GM18498 (cell line): Measurements from ENCODE around the gene FEZ2.
A peak's percentile ranks its signal among the peaks of the same experiment; 100 is the strongest.

Source experiments
- ATAC-seq: cut with Tn5 transposase; IDR thresholded peaks from one replicate; pipeline ENCODE4 v1.9.1; 2021; ENCODE audit warnings: mild to moderate bottlenecking, moderate library complexity; ENCODE audit not compliant: unreplicated experiment

The FEZ2 gene

DNA sequence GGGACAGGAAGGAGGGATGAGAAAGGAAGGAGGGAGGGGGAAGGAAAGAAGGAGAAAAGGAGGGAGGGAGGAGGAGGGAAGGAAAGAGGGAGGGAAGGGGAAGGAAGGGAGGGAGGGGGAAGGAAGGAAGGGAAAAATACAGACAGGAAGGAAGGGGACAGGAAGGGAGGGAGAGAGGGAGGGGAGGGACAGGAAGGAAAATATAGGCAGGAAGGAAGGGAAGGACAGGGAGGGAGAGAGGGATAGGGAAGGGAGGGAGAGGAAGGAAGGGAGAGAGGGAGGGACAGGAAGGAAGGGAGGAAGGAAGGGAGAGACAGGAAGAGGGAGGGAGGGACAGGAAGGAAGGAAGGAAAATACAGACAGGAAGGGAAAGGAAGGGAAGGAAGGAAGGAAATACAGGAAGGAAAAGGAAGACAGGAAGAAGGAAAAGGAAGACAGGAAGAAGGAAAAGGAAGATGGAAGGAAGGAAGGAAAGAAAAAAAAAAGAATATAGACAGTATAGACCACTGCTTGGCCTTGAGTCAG lies 63.6 kb downstream of the FEZ2 start:
- no peak for ATAC-seq

DNA sequence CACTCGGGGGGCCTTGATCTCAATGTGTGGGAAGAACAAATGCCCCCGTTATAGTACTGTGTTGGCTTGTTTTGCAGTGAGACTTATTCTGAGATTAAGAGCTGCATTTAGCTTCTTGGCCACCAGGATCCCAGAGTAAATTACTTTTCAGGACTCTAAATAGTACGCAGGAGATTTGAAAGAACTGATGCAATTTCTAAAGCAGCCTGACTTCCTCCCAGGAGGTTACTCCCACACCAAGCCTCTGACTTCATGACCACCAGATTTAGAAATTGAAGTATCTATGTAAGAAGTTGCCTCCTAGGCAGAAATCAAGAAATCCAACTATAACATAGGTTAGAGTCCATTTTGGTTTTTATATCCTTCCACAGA lies 67.0 kb downstream of the FEZ2 start:
- ATAC-seq, result no peak

DNA sequence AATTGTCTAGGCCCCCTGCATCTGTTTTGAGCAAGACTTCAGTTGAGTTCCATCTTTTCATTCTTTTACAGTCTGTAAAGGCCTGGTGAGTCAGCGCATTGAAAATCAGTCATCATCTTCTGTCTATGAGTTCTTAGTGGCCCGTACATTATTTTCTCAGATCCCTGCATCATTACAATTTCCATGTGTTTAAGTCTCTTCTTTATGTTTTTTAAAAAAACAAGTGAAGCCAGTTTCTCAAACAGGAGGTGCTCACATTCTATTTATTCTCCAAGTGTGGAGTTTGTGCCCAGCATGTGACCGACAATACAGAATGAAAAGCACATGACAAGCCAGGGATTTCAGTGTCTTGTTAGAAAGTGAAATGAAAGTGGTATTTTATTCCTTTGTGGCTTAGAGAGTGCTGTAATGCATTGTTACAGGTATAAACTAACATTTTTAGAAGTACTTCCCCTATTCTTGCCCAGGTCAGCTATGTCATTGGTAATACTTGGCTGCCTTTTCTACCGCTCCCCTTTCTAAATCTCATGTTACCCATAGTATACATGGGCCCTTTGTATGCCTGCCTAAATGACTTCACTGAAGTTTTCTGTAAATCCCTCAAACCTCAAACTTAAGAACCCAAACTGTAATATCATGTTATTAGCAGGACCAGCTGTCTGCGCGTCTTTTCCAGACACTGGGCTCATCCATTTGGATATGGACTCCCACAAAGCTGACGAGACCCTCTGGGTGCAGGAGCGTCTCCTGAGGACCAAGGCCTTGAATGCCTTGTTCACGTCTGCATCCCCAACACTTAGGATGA lies 67.6 kb downstream of the FEZ2 start:
- peak; percentile 65 for ATAC-seq

DNA sequence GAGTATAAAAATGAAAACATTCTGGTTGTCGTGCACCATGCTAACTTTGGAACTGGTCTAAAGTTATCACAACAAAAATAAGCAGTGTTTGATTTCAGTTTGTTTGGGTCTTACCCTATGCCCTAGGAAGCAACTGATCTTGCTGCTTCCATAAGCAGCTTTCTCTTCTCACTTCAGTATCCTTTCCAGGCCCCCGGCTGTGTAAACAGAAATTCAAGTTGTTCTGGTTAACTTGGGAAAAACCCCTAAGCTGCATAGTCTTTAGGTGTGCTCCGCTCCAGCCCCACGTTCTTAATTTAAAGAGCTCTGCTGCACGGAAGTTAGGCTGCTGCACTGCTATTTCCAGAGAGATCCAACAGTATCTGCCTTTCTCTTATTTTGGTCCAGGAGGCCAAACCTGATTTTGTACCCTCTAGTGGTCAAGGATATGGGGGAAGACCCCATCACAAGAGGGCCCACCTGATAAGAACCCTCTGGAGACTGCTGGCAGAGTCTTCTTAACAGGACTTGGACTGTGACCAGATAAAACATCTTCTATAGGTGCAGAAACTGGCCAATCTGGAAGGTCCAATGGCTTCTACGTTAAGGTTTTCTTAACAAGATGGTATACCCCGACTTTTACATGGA lies 69.1 kb downstream of the FEZ2 start:
- ATAC-seq, result no peak

DNA sequence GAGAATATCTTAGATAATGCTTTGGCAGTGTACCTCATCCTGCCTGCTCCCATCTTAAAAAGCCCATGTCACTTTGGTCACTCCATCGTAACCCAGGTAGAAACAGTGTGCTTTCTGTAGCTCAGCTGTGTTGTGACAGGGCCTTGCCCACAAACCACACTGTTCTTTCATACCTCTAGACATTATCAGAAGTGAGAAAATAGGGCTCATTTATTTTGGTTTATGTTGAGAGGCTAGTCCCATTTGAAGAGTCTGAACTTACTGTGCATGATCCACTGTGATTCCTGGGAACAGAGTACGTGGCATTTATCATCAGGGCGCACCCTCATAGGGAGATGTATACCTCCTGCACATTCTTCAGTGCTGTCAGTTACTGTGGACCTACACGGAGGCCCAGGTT lies 69.7 kb downstream of the FEZ2 start:
- ATAC-seq, result peak; percentile 89

DNA sequence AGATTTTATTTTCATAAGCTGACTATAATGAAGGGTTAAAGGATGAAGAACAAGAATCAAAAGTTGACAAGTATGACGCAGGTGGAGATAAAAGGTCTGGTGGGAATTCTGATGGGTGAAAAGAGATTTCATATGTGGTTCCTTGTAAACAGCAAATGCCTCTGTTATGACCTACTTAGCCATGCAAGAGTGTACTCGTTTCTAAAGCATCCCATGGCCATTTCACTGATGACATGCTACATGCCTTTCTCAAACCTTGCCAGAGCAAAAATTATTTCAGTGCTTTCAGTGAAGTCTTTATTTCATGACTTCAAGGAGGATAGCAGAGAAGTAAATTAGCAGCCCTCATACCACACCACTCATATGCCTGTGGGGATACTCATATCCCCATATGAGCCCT lies 71.7 kb downstream of the FEZ2 start:
- no peak for ATAC-seq

DNA sequence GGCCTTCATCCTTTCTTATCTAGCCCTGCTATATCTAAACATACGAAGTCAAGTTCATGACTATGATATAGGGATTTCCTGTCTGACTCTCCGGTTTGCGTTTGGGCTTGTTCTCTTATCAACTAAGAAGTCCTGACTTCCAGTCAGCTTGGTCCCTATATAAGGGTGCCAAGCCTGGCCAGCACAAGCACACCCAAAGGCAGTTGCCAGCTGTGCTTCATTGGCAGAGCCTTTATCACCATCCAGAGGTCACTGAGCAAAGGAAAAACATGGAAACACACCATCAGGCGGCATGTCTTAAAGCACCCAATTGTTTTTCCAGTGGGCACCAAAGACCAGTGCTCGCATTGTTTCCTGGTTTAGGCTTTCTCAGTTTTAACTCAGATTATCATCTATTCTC lies 72.7 kb downstream of the FEZ2 start:
- ATAC-seq, result no peak

DNA sequence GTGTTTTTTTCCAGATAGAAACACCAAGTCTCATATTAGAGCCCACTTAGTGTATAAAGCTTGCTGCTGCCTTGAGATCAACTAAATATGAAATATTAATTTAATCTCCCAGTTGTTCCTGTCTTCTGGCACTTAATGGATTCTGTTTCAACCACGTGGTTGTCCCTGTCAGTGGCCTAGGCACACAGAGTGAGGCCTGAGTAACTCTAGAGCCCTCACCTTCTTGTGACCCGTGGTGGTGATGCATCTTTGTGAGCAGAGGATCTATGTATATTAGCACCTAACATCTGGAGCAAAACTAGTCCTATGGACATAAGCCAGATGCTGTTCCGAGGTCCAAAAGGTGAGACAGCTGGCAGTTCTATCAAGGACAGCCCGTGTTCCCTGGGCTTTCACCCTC lies 74.8 kb downstream of the FEZ2 start:
- no peak for ATAC-seq

DNA sequence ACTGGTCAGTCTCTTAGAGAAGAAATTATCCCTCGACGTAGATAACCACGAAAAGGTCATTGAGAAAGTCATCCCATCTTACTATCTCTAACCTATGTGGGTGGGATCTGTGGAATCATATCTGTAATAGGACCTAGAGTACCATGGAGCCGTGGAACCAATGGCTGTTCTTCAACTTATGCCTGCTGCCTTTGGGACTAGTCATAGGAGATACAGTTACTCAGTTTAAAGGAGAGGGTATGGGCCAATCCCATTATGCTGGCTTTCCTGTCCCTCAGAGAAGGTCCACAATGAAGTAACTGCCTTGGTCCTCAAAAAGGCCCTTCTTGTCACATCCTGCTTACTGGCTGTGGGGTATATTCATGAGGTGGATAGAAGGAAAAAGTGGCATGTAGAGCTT lies 77.5 kb downstream of the FEZ2 start:
- ATAC-seq, result no peak

DNA sequence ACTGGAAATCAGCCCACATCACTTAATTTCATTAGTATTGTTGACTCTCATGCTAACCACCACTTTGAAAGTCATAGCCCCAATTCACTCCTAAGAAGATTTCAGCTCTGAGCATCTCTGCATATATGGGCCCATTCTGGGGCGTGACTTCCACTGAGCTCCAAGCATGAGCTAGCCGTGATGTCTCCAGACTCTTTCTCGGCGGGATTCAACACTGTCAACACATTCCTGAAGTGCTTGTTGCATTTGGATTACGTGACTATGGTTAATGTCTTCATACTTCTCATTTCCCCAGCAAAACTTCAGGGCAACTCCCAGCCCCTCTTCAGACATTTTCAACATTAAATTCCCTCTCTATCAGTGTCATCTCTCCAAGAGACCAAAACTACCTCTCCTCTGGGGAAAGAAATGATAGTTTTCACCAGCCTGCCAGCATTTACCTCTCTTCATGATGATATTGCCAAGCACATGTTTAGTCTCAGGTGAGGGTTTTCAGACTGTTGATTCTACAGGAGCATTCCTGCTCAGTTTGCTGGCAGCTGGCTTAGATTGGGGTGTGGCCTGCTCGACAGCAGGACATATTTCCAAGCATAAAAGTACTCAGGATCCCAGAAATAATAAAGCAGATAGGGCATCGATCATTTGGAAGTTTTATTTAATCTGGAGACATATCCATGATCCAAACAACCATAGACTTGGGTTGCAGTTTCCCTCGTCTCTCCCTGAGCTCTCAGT lies 81.7 kb downstream of the FEZ2 start:
- no peak for ATAC-seq

DNA sequence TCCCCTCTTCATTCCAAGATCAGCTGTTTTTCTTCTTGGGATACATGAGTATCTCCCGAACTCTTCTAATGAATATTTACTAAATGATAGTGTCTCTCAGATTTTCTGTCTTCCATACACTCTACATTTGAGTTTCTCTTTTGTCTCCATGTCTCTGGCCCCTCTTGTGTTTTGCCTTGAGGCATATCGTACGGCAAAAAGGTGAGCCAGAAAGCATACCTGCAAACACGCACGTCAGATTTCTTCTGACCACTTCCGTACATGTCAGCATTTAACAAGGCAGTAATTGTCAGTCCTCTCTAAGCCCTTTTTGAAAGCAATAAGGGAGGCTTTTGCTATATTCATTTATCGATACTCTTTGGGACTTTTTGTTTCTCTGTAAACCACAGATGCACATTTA lies 82.4 kb downstream of the FEZ2 start:
- ATAC-seq, result no peak

DNA sequence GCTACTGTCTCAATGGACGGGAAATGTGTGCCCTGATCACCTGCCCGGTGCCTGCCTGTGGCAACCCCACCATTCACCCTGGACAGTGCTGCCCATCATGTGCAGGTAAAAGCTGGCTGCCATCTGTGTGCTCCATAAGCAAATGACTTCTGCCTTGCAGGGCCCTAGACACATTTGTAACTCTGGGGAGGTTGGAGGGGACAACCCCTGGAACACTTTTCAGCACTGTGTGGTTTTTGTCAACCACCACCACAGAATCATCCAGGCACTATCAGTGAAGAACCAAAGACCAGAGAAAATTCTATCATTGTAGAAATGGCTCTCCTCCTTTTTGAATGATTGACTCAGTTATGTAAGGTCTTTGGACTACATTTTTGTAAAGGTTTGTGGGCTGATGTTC lies 84.3 kb downstream of the FEZ2 start:
- ATAC-seq, result no peak

DNA sequence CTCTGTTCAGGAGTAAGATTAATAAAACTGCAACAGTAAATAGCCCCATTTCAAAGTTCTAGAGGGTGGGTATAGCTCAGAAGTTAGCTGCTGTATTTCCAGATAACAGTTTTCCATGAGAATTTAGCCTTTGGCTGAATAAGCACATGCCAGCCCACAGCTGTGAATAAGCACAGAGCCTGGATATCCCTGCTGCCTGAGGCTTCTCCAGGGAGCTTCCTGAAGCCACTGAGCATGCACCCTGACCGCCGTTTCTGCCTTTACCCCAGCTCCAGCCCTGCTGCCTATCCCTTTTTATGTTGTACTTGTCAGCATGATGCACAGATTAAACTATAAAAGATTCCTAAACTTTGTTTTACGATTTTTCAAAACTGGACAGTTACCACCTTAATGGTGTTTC lies 85.3 kb downstream of the FEZ2 start:
- ATAC-seq, result peak; percentile 20

DNA sequence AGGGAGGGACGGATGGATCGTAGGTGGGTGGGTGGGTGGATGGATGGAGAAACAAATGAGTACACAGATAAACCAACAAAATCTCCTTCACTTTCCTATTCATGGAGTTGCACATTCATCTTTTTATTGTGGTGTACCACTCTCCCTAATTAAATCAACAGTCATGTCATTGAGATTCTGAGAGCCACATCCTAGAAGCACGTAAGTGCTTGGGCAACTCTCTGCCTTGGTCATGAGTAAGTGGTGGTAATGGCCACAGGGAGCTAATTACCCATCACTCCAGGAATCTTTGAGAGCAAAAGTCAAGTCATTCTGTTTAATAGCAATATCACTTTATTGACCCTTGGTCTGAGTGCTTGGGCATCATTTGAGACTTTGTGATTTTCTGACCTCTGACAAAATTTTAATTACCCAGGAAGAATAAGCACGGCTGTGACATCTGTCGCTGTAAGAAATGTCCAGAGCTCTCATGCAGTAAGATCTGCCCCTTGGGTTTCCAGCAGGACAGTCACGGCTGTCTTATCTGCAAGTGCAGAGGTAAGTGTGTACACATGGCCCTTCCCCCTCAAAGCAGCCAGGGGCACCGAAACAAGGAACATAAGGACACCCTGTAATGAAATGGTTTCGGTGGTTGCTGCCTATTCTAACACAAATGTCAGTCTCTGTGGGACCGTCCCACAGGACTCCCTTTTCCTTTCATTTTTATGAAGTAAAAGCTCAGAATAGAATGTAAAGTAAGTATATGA lies 85.9 kb downstream of the FEZ2 start:
- peak; percentile 57 for ATAC-seq

DNA sequence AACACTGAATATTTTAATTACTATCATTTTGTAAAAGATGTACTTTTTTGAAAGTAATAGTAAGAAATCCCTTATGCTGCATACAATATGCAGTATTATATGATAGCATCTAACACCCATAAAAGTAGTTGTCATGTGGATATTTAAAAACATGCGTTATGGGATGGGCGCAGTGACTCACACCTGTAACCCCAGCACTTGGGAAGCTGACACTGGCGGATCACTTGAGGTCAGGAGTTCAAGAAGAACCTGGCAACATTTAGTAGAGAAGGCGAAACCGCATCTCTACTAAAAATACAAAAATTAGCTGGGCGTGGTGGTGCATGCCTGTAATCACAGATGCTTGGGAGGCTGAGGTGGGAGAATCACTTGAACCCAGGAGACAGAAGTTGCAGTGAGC lies 88.9 kb downstream of the FEZ2 start:
- ATAC-seq, result no peak

DNA sequence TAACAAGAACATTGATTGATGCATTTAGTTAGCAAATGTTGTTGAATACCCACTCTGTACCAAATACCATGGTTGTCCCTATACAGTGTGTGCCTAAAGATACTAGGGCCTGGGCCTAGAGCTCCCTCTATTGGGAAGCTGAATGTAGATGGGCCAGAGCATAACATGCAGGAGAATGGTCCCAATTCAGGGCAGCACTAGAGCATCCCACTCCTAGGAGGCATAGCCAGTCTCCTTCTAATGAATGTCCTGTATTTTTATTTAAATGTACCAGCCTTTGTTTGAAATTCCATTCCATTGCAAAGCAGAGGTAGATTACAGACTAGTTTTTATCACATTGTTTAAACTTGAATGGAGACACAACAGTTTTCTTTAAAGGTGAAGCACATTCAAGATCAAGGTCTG lies 90.6 kb downstream of the FEZ2 start:
- peak; percentile 90 for ATAC-seq
